UCSD-AML1 (cell line): ENCODE data around the gene AFF3.

ENCODE experiments used
- DNase-seq: peaks from one replicate; lab custom pipeline; 2025; ENCODE audit not compliant: unreplicated experiment; lab: John Stamatoyannopoulos, UW

Gene AFF3

DNA sequence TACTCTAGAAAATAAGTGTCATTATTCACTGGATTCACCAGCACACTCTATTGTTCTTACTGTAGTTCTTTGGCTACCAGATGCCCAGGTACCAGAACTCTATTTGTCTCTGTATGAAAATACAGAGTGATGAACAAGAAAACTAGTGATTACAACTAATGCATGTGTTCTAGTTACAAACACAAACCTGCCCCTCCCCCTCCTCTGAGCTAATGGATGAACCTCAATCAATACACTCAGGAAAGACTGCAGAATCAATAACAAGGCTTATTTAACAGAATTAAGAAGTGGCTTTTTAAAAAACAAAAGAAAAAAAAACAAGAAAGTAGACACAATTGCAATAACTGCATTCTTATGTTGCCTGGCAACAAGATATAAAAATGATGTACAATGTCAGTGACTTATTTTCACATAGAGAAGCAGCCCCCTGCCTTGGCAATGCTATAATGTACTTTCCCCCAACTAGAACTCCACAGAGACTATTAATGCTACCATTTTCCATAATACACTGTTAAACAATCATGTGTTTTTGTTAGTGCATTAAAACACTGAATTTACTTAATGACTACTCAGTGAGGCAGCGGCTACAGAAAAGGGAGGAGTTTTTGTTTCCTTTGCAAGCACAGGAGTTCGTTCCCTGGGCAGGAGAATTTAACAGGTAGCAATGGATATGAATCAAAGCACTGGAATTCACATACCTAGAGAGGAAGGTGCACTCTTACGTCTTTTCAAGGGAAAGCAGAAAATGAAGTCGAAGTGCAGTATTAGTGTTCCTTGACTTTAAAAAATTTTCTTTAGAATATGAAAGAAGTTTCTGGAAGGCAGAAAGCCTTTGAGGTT lies 333.8 kb downstream of the AFF3 start:
- DNase-seq: no peak

DNA sequence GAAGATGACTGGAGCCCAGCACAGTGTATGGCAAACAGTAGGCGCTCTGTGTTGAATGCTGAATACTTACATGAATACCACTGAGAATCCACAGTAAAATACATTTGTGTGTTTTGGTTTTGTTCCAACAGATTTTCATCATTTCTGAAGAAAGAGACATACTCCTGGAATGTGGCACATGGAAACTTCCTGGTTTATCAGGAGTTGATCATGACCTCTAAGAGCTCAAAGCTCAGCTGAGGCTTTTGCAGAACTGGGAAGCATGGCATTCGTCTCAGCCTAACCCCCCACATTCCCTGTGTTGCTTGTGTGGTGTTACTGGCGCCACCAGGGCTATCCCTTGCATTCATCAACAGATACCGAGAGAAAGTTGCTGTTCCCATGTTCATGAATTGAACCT lies 335.6 kb downstream of the AFF3 start:
- no peak for DNase-seq

DNA sequence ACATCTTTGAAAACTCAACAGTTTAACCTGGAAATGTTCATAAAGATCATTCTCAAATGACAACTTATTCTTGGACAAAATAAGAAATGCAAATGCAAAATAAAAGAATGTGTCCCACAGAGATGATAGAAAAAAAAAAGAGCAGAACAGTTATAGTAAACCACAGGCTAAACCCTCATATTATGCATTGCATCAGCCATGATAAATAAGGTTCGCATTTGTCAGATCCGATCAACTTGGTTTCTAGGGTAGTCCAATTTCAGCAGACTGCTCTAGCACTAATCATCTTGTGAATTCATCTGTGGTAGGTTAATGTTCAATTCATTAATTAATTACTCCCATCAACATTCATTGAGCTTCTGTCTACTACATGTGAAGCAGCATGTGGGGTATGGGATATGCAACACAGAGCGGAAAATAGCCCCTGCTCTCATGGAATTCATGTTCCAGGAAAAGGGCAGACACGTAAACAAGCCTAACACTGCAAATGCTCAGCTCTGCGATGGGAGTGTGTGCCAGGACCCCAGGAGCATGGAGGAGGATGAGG lies 336.4 kb downstream of the AFF3 start:
- no peak for DNase-seq

DNA sequence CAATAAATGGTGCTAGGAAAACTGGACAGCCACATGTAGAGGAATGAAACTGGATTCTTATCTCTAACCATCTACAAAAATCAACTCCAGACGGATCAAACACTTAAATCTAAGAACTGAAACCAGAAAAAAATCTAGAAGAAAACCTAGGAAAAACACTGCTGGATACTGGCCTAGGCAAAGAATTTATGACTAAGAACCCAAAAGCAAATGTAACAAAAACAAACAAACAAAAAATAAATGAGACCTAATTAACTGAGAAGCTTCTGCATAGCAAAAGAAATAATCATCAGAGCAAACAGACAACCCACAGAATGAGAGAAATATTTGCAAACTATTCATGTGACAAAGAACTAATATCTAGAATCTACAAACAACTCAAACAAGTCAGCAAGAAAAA lies 338.5 kb downstream of the AFF3 start:
- no peak for DNase-seq

- no peak for DNase-seq
Observed at GRCh38 chr2:99802734-99803133, 339.7 kb downstream of the AFF3 start.

DNA sequence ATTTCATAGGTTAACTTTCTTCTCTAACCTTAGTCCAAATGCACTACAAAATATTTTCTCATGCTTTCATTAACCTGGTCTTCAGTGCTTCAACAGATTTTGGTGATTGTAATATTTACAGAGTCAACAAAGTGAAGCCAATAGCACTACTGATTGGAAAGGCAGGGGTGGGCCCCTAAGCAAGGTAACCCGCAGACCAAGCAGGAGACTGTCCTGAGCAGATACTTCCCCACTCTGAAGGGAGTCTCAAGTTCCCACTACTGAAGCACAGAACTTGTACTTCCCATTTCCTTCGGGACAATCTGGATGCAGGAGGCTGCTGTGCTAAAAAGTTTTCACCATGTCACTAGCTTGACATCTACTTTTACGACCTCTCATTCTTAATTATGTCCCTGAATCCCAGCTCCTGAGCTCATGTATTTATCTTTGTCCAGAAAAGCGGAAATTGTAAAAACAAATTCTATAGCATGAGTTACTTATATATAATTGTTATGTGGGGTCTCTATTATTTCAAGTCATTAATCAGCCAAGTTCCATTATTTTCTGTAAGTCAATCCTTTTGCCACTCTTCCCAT lies 341.0 kb downstream of the AFF3 start:
- no peak for DNase-seq

- DNase-seq: no peak
Observed at GRCh38 chr2:99797475-99797874, 344.9 kb downstream of the AFF3 start.

- DNase-seq: no peak
Observed at GRCh38 chr2:99794414-99794813, 348.0 kb downstream of the AFF3 start.

DNA sequence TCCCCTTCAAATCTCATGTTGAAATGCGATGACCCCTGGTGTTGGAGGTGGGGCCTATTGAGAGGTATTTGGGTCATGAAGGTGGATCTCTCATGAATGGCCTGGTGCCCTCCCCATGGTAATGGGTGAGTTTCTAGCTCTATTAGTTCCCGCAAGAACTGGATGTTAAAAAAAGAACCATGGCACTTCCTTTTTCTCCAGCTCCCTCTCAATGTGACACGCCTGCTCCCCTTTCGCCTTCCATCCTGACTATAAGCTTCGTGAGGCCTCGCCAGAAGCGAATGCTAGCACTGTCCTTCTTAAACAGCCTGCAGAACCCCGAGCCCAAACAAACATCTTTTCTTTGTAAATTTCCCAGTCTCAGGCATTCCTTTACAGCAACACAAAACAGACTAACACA lies 349.4 kb downstream of the AFF3 start:
- DNase-seq: no peak

DNA sequence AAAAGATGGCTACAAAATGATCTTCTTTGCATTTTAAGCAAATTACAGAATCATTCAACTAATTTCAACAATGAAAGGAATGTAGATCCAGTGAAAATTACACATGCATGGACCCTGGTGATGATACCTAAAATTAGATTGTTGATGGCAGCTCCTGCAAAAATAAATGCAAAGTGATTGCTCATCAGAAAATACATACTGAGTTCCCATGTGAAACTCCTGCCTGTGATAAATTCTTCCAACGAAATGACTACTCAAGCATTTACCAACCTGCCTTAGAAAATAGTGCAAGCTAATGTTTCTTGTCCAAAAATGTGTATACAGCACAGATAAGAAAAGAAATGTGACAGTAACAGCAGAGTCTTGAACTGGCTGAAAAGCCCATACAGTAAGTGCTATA lies 352.5 kb downstream of the AFF3 start:
- no peak for DNase-seq

DNA sequence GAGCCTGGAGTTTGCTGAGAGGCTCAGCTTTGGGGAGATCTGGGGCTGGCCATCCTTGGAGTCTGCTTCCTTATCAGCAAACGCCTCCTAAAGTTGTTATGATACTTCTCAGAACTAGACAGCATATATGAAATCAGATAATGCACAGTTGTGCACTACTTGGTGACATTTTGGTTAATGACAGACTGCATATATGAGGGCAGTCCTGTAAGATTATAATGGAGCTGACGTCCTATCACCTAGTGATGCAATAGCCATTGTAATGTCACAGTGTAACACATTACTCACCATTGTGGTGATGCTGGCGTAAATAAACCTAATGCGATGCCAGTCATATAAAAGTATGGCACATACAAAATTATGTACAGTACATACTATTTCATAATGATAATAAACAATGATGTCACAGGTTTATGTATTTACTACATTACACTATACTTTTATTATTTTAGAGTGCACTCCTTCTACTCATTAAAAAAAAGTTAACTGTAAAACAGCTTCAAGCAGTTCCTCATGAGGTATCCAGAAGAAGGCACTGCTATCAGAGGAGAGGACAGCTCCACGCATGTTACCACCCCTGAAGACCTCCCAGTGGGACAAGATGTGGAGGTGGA lies 354.5 kb downstream of the AFF3 start:
- DNase-seq: no peak

DNA sequence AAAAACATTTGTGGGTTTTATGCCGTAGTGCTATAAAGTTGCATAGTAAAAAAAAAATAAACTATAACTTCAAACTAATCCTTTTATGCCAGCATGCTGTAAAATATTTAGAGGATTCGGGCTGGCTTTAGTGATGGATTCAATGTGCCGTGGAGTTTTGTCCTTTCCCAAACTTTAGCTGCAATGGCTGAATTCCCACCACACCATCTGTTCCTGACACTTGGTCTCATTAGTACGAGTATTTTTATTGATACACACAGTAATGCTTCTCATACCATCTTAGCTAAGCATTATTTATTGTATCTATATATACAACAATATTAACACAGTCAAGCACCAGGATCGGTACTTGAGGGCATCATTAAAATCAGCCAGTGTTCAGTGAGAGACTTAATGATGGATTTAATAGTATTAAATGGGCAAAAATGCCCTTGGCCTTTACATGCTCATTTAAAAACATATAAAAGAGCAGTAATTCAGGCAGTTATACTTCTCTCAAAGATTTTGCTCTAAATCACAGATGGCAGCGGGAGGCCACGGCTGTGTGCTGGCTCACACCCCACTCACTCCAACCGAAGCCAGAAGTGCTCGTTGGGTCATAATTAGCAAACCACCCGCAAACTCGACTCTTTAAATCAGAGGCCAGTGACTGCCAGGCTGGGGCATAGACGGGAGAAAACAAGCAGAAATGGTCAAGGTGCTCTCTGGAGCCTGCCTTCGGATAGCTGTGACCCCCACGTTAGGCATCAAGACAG lies 355.6 kb downstream of the AFF3 start:
- DNase-seq: no peak

DNA sequence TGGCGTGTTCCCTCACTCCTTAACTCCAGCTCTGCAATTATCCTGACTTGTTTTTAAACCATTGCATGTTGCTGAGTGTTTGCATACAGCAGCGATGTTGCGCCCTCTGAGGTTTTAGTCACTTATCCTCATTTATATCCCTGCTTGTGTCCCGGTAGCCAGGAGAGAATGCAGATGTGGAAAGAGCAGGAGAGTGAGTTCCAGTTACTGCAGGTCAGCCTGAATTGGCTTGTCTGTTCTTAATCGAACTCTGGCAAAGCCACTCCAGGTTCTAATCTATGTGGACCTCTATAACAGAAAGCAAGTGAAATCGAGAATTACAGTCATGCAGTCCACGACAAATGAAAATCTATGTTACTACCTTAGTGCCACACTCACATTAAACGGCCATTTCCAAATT lies 357.4 kb downstream of the AFF3 start:
- no peak for DNase-seq

DNA sequence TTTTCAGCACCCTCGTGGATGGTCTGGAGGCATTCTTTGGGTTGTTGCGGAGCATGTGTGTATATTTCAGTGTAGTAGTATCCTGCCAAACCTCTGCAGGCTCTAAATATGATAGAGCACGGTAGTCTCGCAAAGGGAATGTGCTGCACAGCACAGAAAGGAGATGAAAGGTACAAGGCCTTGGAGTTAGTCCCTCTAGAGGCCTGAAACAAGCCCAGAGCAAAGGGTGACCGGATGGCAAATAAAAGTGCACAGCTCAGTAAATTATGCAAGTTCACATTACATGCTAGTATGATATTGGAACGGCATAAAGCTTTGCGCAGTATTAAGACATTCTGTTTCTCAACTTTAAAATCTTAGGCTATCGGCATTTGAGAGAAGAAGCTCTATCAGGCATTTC lies 358.1 kb downstream of the AFF3 start:
- no peak for DNase-seq

DNA sequence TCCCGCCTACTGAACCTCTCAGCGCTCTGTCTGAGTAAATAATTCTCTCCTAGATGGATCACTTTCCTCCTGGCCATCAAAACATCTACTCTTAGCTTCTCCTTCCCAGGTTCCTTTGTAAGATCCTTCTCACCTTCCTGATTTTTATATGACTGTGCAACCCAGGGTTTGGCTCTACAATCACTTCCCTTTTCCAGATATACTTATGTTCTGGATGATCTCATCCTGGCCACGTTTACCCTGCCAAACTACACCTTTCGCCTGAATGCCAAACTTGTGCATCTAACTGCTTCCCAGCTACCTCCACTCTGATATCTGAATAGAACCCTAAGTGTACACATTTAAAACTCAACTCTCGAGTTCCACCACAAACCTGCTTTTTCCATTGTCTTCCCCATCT lies 362.1 kb downstream of the AFF3 start:
- no peak for DNase-seq

GRCh38 chr2:99779276-99779675 lies 363.1 kb downstream of the AFF3 start:
- DNase-seq: no peak

DNA sequence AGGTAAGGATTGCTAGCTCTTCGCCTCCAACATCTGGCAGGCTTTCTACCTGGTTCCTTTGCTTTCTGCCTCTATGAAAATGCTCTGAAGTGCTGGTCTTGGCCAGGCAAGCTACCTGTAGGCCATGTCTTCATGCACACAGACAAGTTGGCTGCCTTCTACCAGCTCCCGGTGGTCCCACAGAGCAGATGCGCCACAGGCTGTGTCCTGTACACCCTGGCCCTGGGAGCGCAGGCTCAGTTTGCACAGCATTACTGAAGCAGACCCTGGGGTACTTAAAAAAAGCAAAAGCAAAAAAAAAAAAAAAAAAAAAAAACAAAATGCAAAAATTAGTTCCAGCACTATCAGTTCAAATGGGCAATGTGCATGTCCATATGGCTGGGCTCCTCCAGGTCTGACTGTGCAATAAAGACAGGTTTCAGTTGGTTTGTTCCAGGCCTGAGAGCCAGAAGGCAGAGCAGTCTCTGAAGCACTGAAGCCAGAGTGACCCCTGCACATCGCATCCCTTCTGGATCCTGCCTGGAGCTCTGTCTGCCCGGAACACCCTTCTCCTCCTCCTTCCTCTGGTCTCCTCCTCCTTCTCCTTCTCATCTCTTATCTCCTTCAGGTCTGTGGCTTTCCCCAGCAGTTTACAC lies 364.6 kb downstream of the AFF3 start:
- no peak for DNase-seq

DNA sequence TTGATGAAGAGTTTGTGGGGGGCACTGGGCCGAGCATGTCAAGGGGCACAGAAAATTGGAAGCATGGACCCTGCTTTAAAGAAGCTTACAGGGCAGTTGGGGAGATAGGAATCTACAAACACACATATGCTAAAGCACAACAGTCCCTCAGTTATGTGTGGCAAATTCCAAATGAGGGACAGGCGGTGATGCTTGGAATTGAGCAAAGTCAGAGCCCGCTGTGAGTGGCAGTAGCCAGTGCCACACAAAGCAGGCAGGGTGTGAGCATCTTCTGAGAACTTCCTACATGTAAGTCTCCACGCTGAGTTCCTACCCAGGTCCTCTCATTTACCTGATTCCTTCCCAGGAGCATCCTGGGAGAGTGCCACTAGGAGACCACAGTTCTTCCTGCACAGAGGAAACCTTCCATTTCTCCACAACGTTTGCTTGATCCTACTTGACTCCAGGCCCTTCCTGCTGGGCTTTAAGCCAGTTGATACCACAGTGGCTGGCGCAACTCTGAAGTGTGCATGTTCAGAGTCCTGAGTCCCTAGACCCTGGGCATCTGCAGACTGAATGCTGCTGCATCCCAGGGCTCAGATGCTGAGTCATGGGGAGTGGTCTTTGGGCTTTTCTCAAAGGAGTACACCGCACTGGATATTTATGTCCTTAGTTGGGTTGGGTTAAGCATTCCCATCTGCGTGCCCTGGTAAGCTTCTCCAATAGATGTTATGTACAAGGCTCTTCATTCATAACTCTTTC lies 365.3 kb downstream of the AFF3 start:
- no peak for DNase-seq

DNA sequence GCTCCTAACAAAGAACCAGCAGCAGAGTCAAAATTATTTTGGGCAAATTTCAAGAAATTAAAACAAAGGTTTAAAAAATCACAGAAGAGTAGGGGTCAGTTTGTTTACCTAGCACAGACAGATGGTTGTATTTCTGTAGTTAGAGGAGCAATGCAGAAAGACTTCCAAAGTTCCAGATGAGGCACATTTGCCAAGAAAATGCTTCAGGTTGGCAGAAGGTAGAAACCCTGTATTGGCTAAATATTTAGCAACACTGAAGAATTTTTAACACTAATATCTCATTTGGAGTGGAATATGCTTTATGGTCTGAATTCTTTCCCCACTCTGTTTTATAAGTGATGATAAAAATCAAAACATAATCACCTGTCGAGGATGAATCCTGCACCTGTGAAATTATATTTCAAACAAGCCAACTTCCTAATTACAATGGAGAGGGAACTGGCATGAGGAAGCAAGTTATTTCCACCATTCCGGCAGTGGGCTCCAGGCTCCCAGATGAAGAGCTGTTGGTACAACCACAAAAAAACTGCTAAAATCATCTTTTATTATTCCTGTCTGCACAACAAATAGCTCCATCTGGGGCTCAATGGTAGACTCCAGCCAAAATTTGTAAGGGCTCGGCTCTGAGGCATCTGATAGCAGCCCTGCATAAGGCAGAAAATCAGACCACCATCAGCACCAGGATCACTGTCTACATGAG lies 366.0 kb downstream of the AFF3 start:
- no peak for DNase-seq

GRCh38 chr2:99775585-99775984 lies 366.8 kb downstream of the AFF3 start:
- no peak for DNase-seq
